HepG2 (cell line): Measurements from ENCODE around the gene KIAA0319L. TPM values are rescaled to one million over a fixed set of nuclear protein-coding genes. Genes with fewer than 3 reads are reported as not detected.

Source experiments
- ATAC-seq: fragments of 200-7000 bp; cut with Tn5 transposase; 3 replicates; pipeline ENCODE4 v1.9.1; 2020; ENCODE audit warnings: mild to moderate bottlenecking, moderate library complexity
- BruUV-seq: library from RNA; stranded (reverse); fragments of 400-500 nt; replicated peaks from 2 replicates; lab custom pipeline; 2021; lab: Mats Ljungman, UMichigan
- CTCF ChIA-PET: fragments of 300-600 bp; formaldehyde crosslinking; extraction: SDS; loops from one replicate; lab custom pipeline; 2021; ENCODE audit warnings: low total read pairs, inconsistent platforms, low intra/inter-chr PET ratio; lab: Yijun Ruan, JAX
- POLR2A ChIA-PET: fragments of 350-600 bp; sonication (Branson Sonifier 250); formaldehyde crosslinking; loops from one replicate; lab custom pipeline; 2020; ENCODE audit warnings: antibody characterized with exemption, inconsistent platforms; lab: Yijun Ruan, JAX
- DNase-seq: peaks from one replicate; pipeline ENCODE4 v3.0.0-alpha.2; 2015; ENCODE audit warnings: low spot score
- FAIRE-seq: peaks from 3 replicates; lab custom pipeline; 2011; peaks lifted over from hg19 to GRCh38; lab: Jason Lieb, UNC
- H2AFZ ChIP-seq: one replicate; pipeline ENCODE4 v1.6.1; 2011; ENCODE audit warnings: low read length, inconsistent platforms
- H3K27ac ChIP-seq: fragments of 300-600 bp; 3 replicates; pipeline ENCODE4 v1.8.0; 2011; ENCODE audit warnings: mixed run types, mild to moderate bottlenecking, mixed read lengths, low read length, inconsistent platforms; ENCODE audit not compliant: insufficient read depth; ENCODE audit errors: extremely low read length
- H3K27me3 ChIP-seq, 2 experiments: fragments of 200-600 bp in 1 of 2; 2 replicates in 1 of 2; 3 replicates in 1 of 2; pipeline versions ENCODE4 v1.6.0 to v1.8.0; 2011; ENCODE audit warnings: low read length in 2 of 2, mild to moderate bottlenecking in 2 of 2, moderate library complexity in 2 of 2, inconsistent platforms in 1 of 2; ENCODE audit not compliant: insufficient read depth in 2 of 2, control insufficient read depth in 1 of 2
- H3K36me3 ChIP-seq, 2 experiments: fragments of 200-600 bp in 1 of 2; replicated peaks in 1 of 2; 2 replicates in 1 of 2; 3 replicates in 1 of 2; pipeline versions ENCODE4 v1.5.1 to v1.8.0; 2011; ENCODE audit warnings: low read length in 2 of 2, inconsistent platforms in 1 of 2; ENCODE audit not compliant: insufficient read depth in 2 of 2, control insufficient read depth in 1 of 2
- H3K4me1 ChIP-seq: 2 replicates; pipeline ENCODE4 v1.5.1; 2012; ENCODE audit warnings: low read length, inconsistent platforms; ENCODE audit not compliant: insufficient read depth
- H3K4me2 ChIP-seq: 2 replicates; pipeline ENCODE4 v1.6.0; 2011; ENCODE audit warnings: low read depth, low read length, inconsistent platforms
- H3K4me3 ChIP-seq, 3 experiments: fragments of 200-600 bp in 1 of 3; sonication (generic), shearing (Covaris generic) in 1 of 3; replicated peaks in 1 of 3; 2 replicates each; pipeline ENCODE4 v1.5.1; 2011 to 2016; ENCODE audit warnings: low read length in 3 of 3, inconsistent platforms in 2 of 3, low read depth in 2 of 3, mild to moderate bottlenecking in 2 of 3, control low read depth in 1 of 3, mixed read lengths in 1 of 3; ENCODE audit not compliant: insufficient read depth in 1 of 3
- H3K79me2 ChIP-seq: one replicate; pipeline ENCODE4 v1.6.1; 2011; ENCODE audit warnings: low read length, inconsistent platforms; ENCODE audit not compliant: insufficient read depth
- H3K9ac ChIP-seq: 2 replicates; pipeline ENCODE4 v1.6.0; 2011; ENCODE audit warnings: mild to moderate bottlenecking, low read depth, low read length, inconsistent platforms; ENCODE audit not compliant: insufficient read depth
- H3K9me3 ChIP-seq: 2 replicates; pipeline ENCODE4 v1.5.1; 2012; ENCODE audit warnings: mild to moderate bottlenecking, low read length
- H4K20me1 ChIP-seq: 2 replicates; pipeline ENCODE4 v1.6.0; 2011; ENCODE audit warnings: inconsistent platforms, mild to moderate bottlenecking, low read length, moderate library complexity; ENCODE audit not compliant: insufficient read depth
- CBFB ChIP-seq: sonication (generic); formaldehyde crosslinking; IDR thresholded peaks from 2 replicates; pipeline ENCODE4 v1.4.0; 2020; ENCODE audit warnings: missing genetic modification reagents
- HNRNPUL1 ChIP-seq: fragments of 200-400 bp; formaldehyde crosslinking; IDR thresholded peaks from 2 replicates; pipeline ENCODE4 v1.6.1; 2017; ENCODE audit warnings: low read depth, mild to moderate bottlenecking, low read length, moderate library complexity
- ZFP37 ChIP-seq: sonication (generic); formaldehyde crosslinking; IDR thresholded peaks from 2 replicates; pipeline ENCODE4 v1.4.0; 2020; ENCODE audit warnings: missing genetic modification reagents, borderline replicate concordance
- ZNF17 ChIP-seq: sonication (generic); formaldehyde crosslinking; IDR thresholded peaks from 2 replicates; pipeline ENCODE4 v1.5.0; 2020; ENCODE audit warnings: mild to moderate bottlenecking, missing genetic modification reagents
- ZNF678 ChIP-seq: sonication (generic); formaldehyde crosslinking; IDR thresholded peaks from 2 replicates; pipeline ENCODE4 v1.4.0; 2020; ENCODE audit warnings: mild to moderate bottlenecking, missing genetic modification reagents
- WGBS: methylation state at CpG from one replicate; pipeline ENCODE4 v1.1.6; 2017; ENCODE audit warnings: low lambda C conversion rate; 5-methylcytosine and 5-hydroxymethylcytosine counted together
- in situ Hi-C: cut with HindIII; loops from 2 replicates; pipeline ENCODE4 v1.10.0; 2017; ENCODE audit warnings: low pct_unique_long_range_greater_than_20kb; ENCODE audit not compliant: extremely low pct_ligation_motif_present
- intact Hi-C: fragments of 100-400 bp; cut with micrococcal nuclease; formaldehyde crosslinking; loops from one replicate; pipeline ENCODE4 v1.10.0; 2022; ENCODE audit not compliant: unreplicated experiment
- polyA plus RNA-seq, 8 experiments: library from polyadenylated mRNA; depleted of rRNA in 3 of 8; stranded (reverse) in 7 of 8; unstranded in 1 of 8; fragments of >200 nt; fragmentation: Illumina TruSeq in 4 of 8; extraction: Trizol in 4 of 8; gene quantifications; 2 replicates each; pipeline versions ENCODE4 v1.2.1 to v1.2.3, GENCODE V29; 2011 to 2016; ENCODE audit warnings: low read depth in 4 of 8, missing spikeins in 1 of 8, mixed read lengths in 1 of 8; ENCODE audit not compliant: insufficient read depth in 1 of 8
- total RNA-seq, 5 experiments: library from RNA; depleted of rRNA; stranded (reverse); fragments of >200 nt; fragmentation: Illumina TruSeq; extraction: Trizol; gene quantifications; 2 replicates each; pipeline ENCODE4 v1.2.3, GENCODE V29; 2016; ENCODE audit warnings: low read depth in 1 of 5
- TF ChIP-seq, protein P1 (sequence below): sonication (generic); formaldehyde crosslinking; IDR thresholded peaks from 2 replicates; pipeline ENCODE4 v1.4.0; 2020; ENCODE audit warnings: missing genetic modification reagents
- TF ChIP-seq, protein P2 (sequence below): sonication (generic); formaldehyde crosslinking; IDR thresholded peaks from 2 replicates; pipeline ENCODE4 v1.8.1; 2023; ENCODE audit warnings: mild to moderate bottlenecking, moderate library complexity, missing genetic modification reagents
- TF ChIP-seq, protein P3 (sequence below): sonication (generic); formaldehyde crosslinking; IDR thresholded peaks from 2 replicates; pipeline ENCODE4 v1.9.0; 2021; ENCODE audit warnings: mild to moderate bottlenecking, missing genetic modification reagents

Gene KIAA0319L
- total and polyA plus RNA-seq, 2 of the 13 experiments (the other 11 are each of a cell fraction or from before 2014, with no cell fraction given), result 33.4 to 82.6 TPM

DNA sequence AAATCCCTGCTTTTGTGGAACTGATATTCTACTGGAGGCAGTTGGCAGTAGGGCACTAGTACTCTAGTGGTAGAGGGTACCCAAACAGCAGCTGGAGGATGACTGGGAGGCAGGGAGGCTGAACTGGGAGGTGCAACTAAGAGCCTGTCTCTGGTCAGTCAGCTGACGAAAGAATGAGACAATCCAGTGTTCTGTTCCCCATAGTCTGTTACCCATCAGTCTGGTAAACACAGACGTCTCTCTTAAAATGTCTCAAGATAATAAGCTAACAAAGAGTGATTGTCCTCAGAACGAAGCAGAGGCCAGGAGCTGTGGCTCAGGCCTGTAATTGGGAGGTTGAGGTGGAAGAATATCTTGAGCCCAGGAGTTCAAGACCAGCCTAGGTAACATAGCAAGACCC is 46.3 kb upstream of the KIAA0319L start:
- H3K9ac ChIP-seq, result no peak overlapping the region
- DNase-seq, result no peak
- no peak for ATAC-seq
- no peaks in the 10 kb centered on the region for H3K27me3 ChIP-seq
- WGBS, result 85% methylated on average over 3 of the region's 3 CpGs
- no peaks in the 10 kb centered on the region for H3K9me3 ChIP-seq
- CTCF ChIA-PET, result no interaction called here
- H3K4me2 ChIP-seq, result no peak overlapping the region
- intact Hi-C loops (no loop called here), in situ Hi-C loops (no loop called here)
- no peak for FAIRE-seq
- no TSS peak for BruUV-seq
- H3K4me1 ChIP-seq, result no peaks in the 10 kb centered on the region
- H4K20me1 ChIP-seq, result 0 out of 2 replicates have a peak, but pooled peaks cover 2% of the 10 kb centered on the region
- POLR2A ChIA-PET, result no interaction called here
- no peak overlapping the region for H3K4me3 ChIP-seq
- H3K27ac ChIP-seq, result no peak overlapping the region
- peaks cover 9% of the 10 kb centered on the region for H3K79me2 ChIP-seq
- no peak overlapping the region for H2AFZ ChIP-seq
- H3K36me3 ChIP-seq, result peaks cover 19 to 72% of the 10 kb centered on the region in 2 experiments
- TF ChIP-seq ZNF17 (CRISPR knock-in tag) (no peak), ZFP37 (CRISPR knock-in tag) (no peak), ZNF678 (CRISPR knock-in tag) (no peak), CBFB (CRISPR knock-in tag) (no peak), HNRNPUL1 (no peak)
- TF ChIP-seq, protein P1, sequence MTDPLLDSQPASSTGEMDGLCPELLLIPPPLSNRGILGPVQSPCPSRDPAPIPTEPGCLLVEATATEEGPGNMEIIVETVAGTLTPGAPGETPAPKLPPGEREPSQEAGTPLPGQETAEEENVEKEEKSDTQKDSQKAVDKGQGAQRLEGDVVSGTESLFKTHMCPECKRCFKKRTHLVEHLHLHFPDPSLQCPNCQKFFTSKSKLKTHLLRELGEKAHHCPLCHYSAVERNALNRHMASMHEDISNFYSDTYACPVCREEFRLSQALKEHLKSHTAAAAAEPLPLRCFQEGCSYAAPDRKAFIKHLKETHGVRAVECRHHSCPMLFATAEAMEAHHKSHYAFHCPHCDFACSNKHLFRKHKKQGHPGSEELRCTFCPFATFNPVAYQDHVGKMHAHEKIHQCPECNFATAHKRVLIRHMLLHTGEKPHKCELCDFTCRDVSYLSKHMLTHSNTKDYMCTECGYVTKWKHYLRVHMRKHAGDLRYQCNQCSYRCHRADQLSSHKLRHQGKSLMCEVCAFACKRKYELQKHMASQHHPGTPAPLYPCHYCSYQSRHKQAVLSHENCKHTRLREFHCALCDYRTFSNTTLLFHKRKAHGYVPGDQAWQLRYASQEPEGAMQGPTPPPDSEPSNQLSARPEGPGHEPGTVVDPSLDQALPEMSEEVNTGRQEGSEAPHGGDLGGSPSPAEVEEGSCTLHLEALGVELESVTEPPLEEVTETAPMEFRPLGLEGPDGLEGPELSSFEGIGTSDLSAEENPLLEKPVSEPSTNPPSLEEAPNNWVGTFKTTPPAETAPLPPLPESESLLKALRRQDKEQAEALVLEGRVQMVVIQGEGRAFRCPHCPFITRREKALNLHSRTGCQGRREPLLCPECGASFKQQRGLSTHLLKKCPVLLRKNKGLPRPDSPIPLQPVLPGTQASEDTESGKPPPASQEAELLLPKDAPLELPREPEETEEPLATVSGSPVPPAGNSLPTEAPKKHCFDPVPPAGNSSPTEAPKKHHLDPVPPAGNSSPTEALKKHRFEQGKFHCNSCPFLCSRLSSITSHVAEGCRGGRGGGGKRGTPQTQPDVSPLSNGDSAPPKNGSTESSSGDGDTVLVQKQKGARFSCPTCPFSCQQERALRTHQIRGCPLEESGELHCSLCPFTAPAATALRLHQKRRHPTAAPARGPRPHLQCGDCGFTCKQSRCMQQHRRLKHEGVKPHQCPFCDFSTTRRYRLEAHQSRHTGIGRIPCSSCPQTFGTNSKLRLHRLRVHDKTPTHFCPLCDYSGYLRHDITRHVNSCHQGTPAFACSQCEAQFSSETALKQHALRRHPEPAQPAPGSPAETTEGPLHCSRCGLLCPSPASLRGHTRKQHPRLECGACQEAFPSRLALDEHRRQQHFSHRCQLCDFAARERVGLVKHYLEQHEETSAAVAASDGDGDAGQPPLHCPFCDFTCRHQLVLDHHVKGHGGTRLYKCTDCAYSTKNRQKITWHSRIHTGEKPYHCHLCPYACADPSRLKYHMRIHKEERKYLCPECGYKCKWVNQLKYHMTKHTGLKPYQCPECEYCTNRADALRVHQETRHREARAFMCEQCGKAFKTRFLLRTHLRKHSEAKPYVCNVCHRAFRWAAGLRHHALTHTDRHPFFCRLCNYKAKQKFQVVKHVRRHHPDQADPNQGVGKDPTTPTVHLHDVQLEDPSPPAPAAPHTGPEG, result no peak
- TF ChIP-seq, protein P2, sequence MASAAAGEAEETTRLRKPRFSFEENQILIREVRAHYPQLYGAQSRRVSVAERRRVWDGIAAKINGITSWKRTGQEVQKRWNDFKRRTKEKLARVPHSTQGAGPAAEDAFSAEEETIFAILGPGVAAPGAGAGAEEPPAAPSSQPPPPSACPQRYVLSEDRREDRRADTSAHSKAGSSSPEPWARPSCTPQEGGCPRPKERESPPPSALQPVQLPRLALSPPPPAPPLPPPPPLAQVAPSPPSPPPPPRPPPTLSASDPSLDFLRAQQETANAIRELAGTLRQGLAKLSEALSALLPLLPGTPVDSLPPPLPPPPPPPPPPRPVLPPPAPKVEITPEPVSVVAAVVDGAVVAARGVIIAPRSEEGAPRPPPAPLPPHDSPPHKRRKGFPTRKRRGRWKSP (CRISPR knock-in tag), result no peak
- TF ChIP-seq, protein P3, sequence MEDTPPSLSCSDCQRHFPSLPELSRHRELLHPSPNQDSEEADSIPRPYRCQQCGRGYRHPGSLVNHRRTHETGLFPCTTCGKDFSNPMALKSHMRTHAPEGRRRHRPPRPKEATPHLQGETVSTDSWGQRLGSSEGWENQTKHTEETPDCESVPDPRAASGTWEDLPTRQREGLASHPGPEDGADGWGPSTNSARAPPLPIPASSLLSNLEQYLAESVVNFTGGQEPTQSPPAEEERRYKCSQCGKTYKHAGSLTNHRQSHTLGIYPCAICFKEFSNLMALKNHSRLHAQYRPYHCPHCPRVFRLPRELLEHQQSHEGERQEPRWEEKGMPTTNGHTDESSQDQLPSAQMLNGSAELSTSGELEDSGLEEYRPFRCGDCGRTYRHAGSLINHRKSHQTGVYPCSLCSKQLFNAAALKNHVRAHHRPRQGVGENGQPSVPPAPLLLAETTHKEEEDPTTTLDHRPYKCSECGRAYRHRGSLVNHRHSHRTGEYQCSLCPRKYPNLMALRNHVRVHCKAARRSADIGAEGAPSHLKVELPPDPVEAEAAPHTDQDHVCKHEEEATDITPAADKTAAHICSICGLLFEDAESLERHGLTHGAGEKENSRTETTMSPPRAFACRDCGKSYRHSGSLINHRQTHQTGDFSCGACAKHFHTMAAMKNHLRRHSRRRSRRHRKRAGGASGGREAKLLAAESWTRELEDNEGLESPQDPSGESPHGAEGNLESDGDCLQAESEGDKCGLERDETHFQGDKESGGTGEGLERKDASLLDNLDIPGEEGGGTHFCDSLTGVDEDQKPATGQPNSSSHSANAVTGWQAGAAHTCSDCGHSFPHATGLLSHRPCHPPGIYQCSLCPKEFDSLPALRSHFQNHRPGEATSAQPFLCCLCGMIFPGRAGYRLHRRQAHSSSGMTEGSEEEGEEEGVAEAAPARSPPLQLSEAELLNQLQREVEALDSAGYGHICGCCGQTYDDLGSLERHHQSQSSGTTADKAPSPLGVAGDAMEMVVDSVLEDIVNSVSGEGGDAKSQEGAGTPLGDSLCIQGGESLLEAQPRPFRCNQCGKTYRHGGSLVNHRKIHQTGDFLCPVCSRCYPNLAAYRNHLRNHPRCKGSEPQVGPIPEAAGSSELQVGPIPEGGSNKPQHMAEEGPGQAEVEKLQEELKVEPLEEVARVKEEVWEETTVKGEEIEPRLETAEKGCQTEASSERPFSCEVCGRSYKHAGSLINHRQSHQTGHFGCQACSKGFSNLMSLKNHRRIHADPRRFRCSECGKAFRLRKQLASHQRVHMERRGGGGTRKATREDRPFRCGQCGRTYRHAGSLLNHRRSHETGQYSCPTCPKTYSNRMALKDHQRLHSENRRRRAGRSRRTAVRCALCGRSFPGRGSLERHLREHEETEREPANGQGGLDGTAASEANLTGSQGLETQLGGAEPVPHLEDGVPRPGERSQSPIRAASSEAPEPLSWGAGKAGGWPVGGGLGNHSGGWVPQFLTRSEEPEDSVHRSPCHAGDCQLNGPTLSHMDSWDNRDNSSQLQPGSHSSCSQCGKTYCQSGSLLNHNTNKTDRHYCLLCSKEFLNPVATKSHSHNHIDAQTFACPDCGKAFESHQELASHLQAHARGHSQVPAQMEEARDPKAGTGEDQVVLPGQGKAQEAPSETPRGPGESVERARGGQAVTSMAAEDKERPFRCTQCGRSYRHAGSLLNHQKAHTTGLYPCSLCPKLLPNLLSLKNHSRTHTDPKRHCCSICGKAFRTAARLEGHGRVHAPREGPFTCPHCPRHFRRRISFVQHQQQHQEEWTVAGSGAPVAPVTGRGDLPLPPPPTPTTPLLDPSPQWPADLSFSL (CRISPR knock-in tag), result no peak
